ENCODE measurements around the gene FBXL13. TPM values are rescaled to one million over a fixed set of nuclear protein-coding genes. Genes with fewer than 3 reads are reported as not detected.
A peak's percentile ranks its signal among the peaks of the same experiment; 100 is the strongest.
"Not testable (repeated sequence)": the region's sequence is repeated elsewhere in the genome, so short reads cannot be mapped to it uniquely, and the experiment has no call there.

The FBXL13 gene
- total RNA-seq, 1 experiment from 2014 or later, result 0.34 TPM

- in situ Hi-C loops (cut with HindIII; ENCODE audit: low pct_unique_long_range_greater_than_20kb, low sequenced_read_pairs), result loop anchor here (10.0 kb wide), 1 partner anchor 69 kb away; no protein-coding TSS in a partner anchor
- DNase-seq (ENCODE audit: low read depth), result no peak
Observed at GRCh38 chr7:102993718-102994029, 80.9 kb downstream of the FBXL13 start.

- in situ Hi-C loops (cut with HindIII; ENCODE audit: low pct_unique_long_range_greater_than_20kb, low sequenced_read_pairs), result loop anchor here (10.0 kb wide), 1 partner anchor 68 kb away; no protein-coding TSS in a partner anchor
- DNase-seq (ENCODE audit: low read depth), result peak; percentile 77
Observed at GRCh38 chr7:102992938-102993717, 81.5 kb downstream of the FBXL13 start.

GRCh38 chr7:102992509-102992937, 82.1 kb downstream of the FBXL13 start:
- in situ Hi-C loops (cut with HindIII; ENCODE audit: low pct_unique_long_range_greater_than_20kb, low sequenced_read_pairs), result loop anchor here (10.0 kb wide), 1 partner anchor 68 kb away; no protein-coding TSS in a partner anchor
- no peak for DNase-seq (ENCODE audit: low read depth)

- DNase-seq (ENCODE audit: low read depth), result peak; percentile 86
- in situ Hi-C loops (cut with HindIII; ENCODE audit: low pct_unique_long_range_greater_than_20kb, low sequenced_read_pairs), result loop anchor here (10.0 kb wide), 1 partner anchor 67 kb away; no protein-coding TSS in a partner anchor
Observed at GRCh38 chr7:102991540-102992214, 82.9 kb downstream of the FBXL13 start.

GRCh38 chr7:102991077-102991539, 83.5 kb downstream of the FBXL13 start:
- in situ Hi-C loops (cut with HindIII; ENCODE audit: low pct_unique_long_range_greater_than_20kb, low sequenced_read_pairs), result loop anchor here (10.0 kb wide), 1 partner anchor 66 kb away; no protein-coding TSS in a partner anchor
- DNase-seq (ENCODE audit: low read depth), result peak; percentile 6

GRCh38 chr7:102990642-102991041, 84.0 kb downstream of the FBXL13 start:
- in situ Hi-C loops (cut with HindIII; ENCODE audit: low pct_unique_long_range_greater_than_20kb, low sequenced_read_pairs), result loop anchor here (10.0 kb wide), 1 partner anchor 66 kb away; no protein-coding TSS in a partner anchor
- DNase-seq (ENCODE audit: low read depth), result no peak

GRCh38 chr7:102988631-102989560, 85.7 kb downstream of the FBXL13 start:
- no peak for DNase-seq (ENCODE audit: low read depth)
- in situ Hi-C loops (cut with HindIII; ENCODE audit: low pct_unique_long_range_greater_than_20kb, low sequenced_read_pairs), result no loop called here

- in situ Hi-C loops (cut with HindIII; ENCODE audit: low pct_unique_long_range_greater_than_20kb, low sequenced_read_pairs), result no loop called here
- no peak for DNase-seq (ENCODE audit: low read depth)
Observed at GRCh38 chr7:102988088-102988487, 86.5 kb downstream of the FBXL13 start.

GRCh38 chr7:102985176-102985783, 89.3 kb downstream of the FBXL13 start:
- in situ Hi-C loops (cut with HindIII; ENCODE audit: low pct_unique_long_range_greater_than_20kb, low sequenced_read_pairs), result no loop called here
- no peak for DNase-seq (ENCODE audit: low read depth)

- DNase-seq (ENCODE audit: low read depth), result no peak
- in situ Hi-C loops (cut with HindIII; ENCODE audit: low pct_unique_long_range_greater_than_20kb, low sequenced_read_pairs), result no loop called here
Observed at GRCh38 chr7:102983602-102984001, 91.0 kb downstream of the FBXL13 start.

GRCh38 chr7:102982235-102982634, 92.4 kb downstream of the FBXL13 start:
- DNase-seq (ENCODE audit: low read depth), result no peak
- in situ Hi-C loops (cut with HindIII; ENCODE audit: low pct_unique_long_range_greater_than_20kb, low sequenced_read_pairs), result no loop called here

- DNase-seq (ENCODE audit: low read depth), result no peak
- in situ Hi-C loops (cut with HindIII; ENCODE audit: low pct_unique_long_range_greater_than_20kb, low sequenced_read_pairs), result no loop called here
Observed at GRCh38 chr7:102981451-102981850, 93.1 kb downstream of the FBXL13 start.

GRCh38 chr7:102979670-102980069, 94.9 kb downstream of the FBXL13 start:
- in situ Hi-C loops (cut with HindIII; ENCODE audit: low pct_unique_long_range_greater_than_20kb, low sequenced_read_pairs), result no loop called here
- no peak for DNase-seq (ENCODE audit: low read depth)

- DNase-seq (ENCODE audit: low read depth), result peak; percentile 42
- in situ Hi-C loops (cut with HindIII; ENCODE audit: low pct_unique_long_range_greater_than_20kb, low sequenced_read_pairs), result no loop called here
Observed at GRCh38 chr7:102978284-102978683, 96.3 kb downstream of the FBXL13 start.

- DNase-seq (ENCODE audit: low read depth); in situ Hi-C loops (cut with HindIII; ENCODE audit: low pct_unique_long_range_greater_than_20kb, low sequenced_read_pairs): not testable (repeated sequence)
Observed at GRCh38 chr7:102977586-102977985, 97.0 kb downstream of the FBXL13 start.

GRCh38 chr7:102976493-102976892, 98.1 kb downstream of the FBXL13 start:
- in situ Hi-C loops (cut with HindIII; ENCODE audit: low pct_unique_long_range_greater_than_20kb, low sequenced_read_pairs), result no loop called here
- DNase-seq (ENCODE audit: low read depth), result no peak

GRCh38 chr7:102975854-102976253, 98.7 kb downstream of the FBXL13 start:
- DNase-seq (ENCODE audit: low read depth), result no peak
- in situ Hi-C loops (cut with HindIII; ENCODE audit: low pct_unique_long_range_greater_than_20kb, low sequenced_read_pairs), result no loop called here
